ENCODE data around the gene ZNF205. TPM values are rescaled to one million over a fixed set of nuclear protein-coding genes. Genes with fewer than 3 reads are reported as not detected.
A peak's percentile ranks its signal among the peaks of the same experiment; 100 is the strongest.

ZNF205 gene
- total and polyA plus RNA-seq, 2 of the 13 experiments (the other 11 are each of a cell fraction or from before 2014, with no cell fraction given), result 5.8 to 10.2 TPM

GRCh38 chr16:3143598-3144320 is 31.4 kb downstream of the ZNF205 start:
- in situ Hi-C loops (cut with HindIII; ENCODE audit: extremely low pct_ligation_motif_present, low pct_unique_long_range_greater_than_20kb), result no loop called here
- DNase-seq (ENCODE audit: low spot score) (no peak), FAIRE-seq (no peak), ATAC-seq (peak; percentile 80)
- Histone ChIP-seq H3K79me2 (ENCODE audit: insufficient read depth, low read length) (no peaks in the 10 kb centered on the region), H3K9me3 (ENCODE audit: low read length) (no peaks in the 10 kb centered on the region), H3K36me3 (replicated peaks in 1 of 2; ENCODE audit: control insufficient read depth in 1 of 2, insufficient read depth in 2 of 2, low read length in 2 of 2) (no peaks in the 10 kb centered on the region), H2AFZ (ENCODE audit: low read length) (no peak overlapping the region), H4K20me1 (ENCODE audit: insufficient read depth, low read length) (no peaks in the 10 kb centered on the region), H3K4me1 (ENCODE audit: insufficient read depth, low read length) (peaks cover 55% of the 10 kb centered on the region), H3K27ac (ENCODE audit: extremely low read length, insufficient read depth, low read length) (peak overlapping the region; percentile 40), H3K4me3 (replicated peaks in 1 of 3; ENCODE audit: insufficient read depth in 1 of 3, low read depth in 2 of 3, low read length in 3 of 3) (peak overlapping the region; percentile 18 to 69 (median 30); a peak in 5 of 6 replicates), H3K27me3 (ENCODE audit: control insufficient read depth in 1 of 2, insufficient read depth in 2 of 2, low read length in 2 of 2) (peaks cover 0 to 22% of the 10 kb centered on the region in 2 experiments; a peak in 2 of 5 replicates), H3K9ac (ENCODE audit: insufficient read depth, low read depth, low read length) (peak overlapping the region; percentile 42; the same call in 1 of the 2 replicates), H3K4me2 (ENCODE audit: low read depth, low read length) (peak overlapping the region; percentile 84)
- intact Hi-C loops (cut with micrococcal nuclease; ENCODE audit: unreplicated experiment), result no loop called here
- WGBS (ENCODE audit: low lambda C conversion rate), result 42% methylated on average over 9 of the region's 23 CpGs
- POLR2A ChIA-PET, result interaction anchor here (0.5 to 1.9 kb wide), 4 partner anchors 10 to 337 kb away, joined by 3 to 26 read pairs (median 5); partner anchors contain the start of gene ZNF213
- CTCF ChIA-PET (ENCODE audit: low intra/inter-chr PET ratio, low total read pairs), result no interaction called here
- BruUV-seq (replicated peaks), result no TSS peak
- TF ChIP-seq HNRNPL (IDR thresholded peaks at IDR 0.05; ENCODE audit: low read depth, low read length) (no peak), ZNF878 (CRISPR knock-in tag; IDR thresholded peaks at IDR 0.05) (no peak), NR1H2 (CRISPR knock-in tag; IDR thresholded peaks at IDR 0.05; ENCODE audit: borderline replicate concordance, low read depth) (no peak), AGO1 (IDR thresholded peaks at IDR 0.05; ENCODE audit: low read depth, low read length, poor library complexity, severe bottlenecking) (no peak), ZBED4 (CRISPR knock-in tag; IDR thresholded peaks at IDR 0.05; ENCODE audit: borderline replicate concordance) (0 out of 2 replicates have a peak, but pooled peaks have one; percentile 20), ZNF34 (CRISPR knock-in tag; IDR thresholded peaks at IDR 0.05; ENCODE audit: borderline replicate concordance) (no peak), MXD3 (CRISPR knock-in tag; IDR thresholded peaks at IDR 0.05) (peak; percentile 21; the same call in 1 of the 2 replicates)
- TF ChIP-seq, protein P1, sequence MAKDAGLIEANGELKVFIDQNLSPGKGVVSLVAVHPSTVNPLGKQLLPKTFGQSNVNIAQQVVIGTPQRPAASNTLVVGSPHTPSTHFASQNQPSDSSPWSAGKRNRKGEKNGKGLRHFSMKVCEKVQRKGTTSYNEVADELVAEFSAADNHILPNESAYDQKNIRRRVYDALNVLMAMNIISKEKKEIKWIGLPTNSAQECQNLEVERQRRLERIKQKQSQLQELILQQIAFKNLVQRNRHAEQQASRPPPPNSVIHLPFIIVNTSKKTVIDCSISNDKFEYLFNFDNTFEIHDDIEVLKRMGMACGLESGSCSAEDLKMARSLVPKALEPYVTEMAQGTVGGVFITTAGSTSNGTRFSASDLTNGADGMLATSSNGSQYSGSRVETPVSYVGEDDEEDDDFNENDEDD (CRISPR knock-in tag; IDR thresholded peaks at IDR 0.05; ENCODE audit: borderline replicate concordance), result no peak
- TF ChIP-seq, protein P2, sequence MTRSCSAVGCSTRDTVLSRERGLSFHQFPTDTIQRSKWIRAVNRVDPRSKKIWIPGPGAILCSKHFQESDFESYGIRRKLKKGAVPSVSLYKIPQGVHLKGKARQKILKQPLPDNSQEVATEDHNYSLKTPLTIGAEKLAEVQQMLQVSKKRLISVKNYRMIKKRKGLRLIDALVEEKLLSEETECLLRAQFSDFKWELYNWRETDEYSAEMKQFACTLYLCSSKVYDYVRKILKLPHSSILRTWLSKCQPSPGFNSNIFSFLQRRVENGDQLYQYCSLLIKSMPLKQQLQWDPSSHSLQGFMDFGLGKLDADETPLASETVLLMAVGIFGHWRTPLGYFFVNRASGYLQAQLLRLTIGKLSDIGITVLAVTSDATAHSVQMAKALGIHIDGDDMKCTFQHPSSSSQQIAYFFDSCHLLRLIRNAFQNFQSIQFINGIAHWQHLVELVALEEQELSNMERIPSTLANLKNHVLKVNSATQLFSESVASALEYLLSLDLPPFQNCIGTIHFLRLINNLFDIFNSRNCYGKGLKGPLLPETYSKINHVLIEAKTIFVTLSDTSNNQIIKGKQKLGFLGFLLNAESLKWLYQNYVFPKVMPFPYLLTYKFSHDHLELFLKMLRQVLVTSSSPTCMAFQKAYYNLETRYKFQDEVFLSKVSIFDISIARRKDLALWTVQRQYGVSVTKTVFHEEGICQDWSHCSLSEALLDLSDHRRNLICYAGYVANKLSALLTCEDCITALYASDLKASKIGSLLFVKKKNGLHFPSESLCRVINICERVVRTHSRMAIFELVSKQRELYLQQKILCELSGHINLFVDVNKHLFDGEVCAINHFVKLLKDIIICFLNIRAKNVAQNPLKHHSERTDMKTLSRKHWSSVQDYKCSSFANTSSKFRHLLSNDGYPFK (CRISPR knock-in tag; IDR thresholded peaks at IDR 0.05; ENCODE audit: borderline replicate concordance), result no peak

Data from HepG2 (cell line).